GM12892 (cell line): ENCODE data around the gene CYS1.

Source experiments
- DNase-seq: peaks from one replicate; pipeline ENCODE4 v3.0.0; 2011; ENCODE audit not compliant: insufficient read length
- FAIRE-seq: peaks from 2 replicates; lab custom pipeline; 2011; peaks lifted over from hg19 to GRCh38; lab: Jason Lieb, UNC
- POLR2A ChIP-seq: IDR thresholded peaks from 2 replicates; pipeline ENCODE4 v1.6.1; 2011; ENCODE audit warnings: low read depth, low read length, control low read depth
- POLR2AphosphoS5 ChIP-seq: IDR thresholded peaks from 2 replicates; pipeline ENCODE4 v1.6.1; 2011; ENCODE audit warnings: low read depth, low read length, control low read depth
- TAF1 ChIP-seq: IDR thresholded peaks from 2 replicates; pipeline ENCODE4 v1.6.1; 2011; ENCODE audit warnings: low read depth, mild to moderate bottlenecking, control low read depth, low read length, borderline replicate concordance

Gene CYS1

GRCh38 chr2:10028988-10029874, 51.0 kb downstream of the CYS1 start:
- TF ChIP-seq POLR2AphosphoS5 (no peak), POLR2A (no peak), TAF1 (no peak)
- FAIRE-seq = peak; percentile 36
- peak; percentile 52 for DNase-seq

GRCh38 chr2:10028407-10028987, 51.7 kb downstream of the CYS1 start:
- FAIRE-seq = no peak
- no peak for TF ChIP-seq TAF1
- no peak for DNase-seq

- no peak for DNase-seq
- TF ChIP-seq TAF1 = no peak
- no peak for TF ChIP-seq POLR2A
- TF ChIP-seq POLR2AphosphoS5 = no peak
- FAIRE-seq = no peak
Measured at GRCh38 chr2:10027660-10028330, 52.4 kb downstream of the CYS1 start.

- no peak for TF ChIP-seq POLR2A
- no peak for TF ChIP-seq POLR2AphosphoS5
- no peak for TF ChIP-seq TAF1
- no peak for FAIRE-seq
Measured at GRCh38 chr2:10026940-10027569, 53.2 kb downstream of the CYS1 start.

GRCh38 chr2:10022966-10023662, 57.1 kb downstream of the CYS1 start:
- no peak for DNase-seq
- TF ChIP-seq POLR2A (no peak), TAF1 (no peak), POLR2AphosphoS5 (no peak)
- FAIRE-seq = no peak

More at GRCh38 chr2:10026940-10027569, 53.2 kb downstream of the CYS1 start:
- no peak for DNase-seq

GRCh38 chr2:10022445-10022844, 57.8 kb downstream of the CYS1 start:
- FAIRE-seq (no peak), DNase-seq (no peak)
- TF ChIP-seq POLR2A = no peak

GRCh38 chr2:10022041-10022421, 58.2 kb downstream of the CYS1 start:
- TF ChIP-seq POLR2AphosphoS5 = no peak
- TF ChIP-seq TAF1 = no peak
- no peak for TF ChIP-seq POLR2A
- no peak for DNase-seq
- no peak for FAIRE-seq

GRCh38 chr2:10019602-10020400, 60.4 kb downstream of the CYS1 start:
- TF ChIP-seq POLR2AphosphoS5 (no peak), TAF1 (no peak), POLR2A (no peak)
- DNase-seq (no peak), FAIRE-seq (no peak)

- no peak for DNase-seq
Measured at GRCh38 chr2:10019174-10019573, 61.0 kb downstream of the CYS1 start.

GRCh38 chr2:10017313-10017941, 62.8 kb downstream of the CYS1 start:
- FAIRE-seq (no peak), DNase-seq (no peak)
- TF ChIP-seq POLR2A (no peak), POLR2AphosphoS5 (no peak), TAF1 (no peak)

More at GRCh38 chr2:10019174-10019573, 61.0 kb downstream of the CYS1 start:
- FAIRE-seq = no peak
- TF ChIP-seq TAF1 = no peak
- no peak for TF ChIP-seq POLR2AphosphoS5
- no peak for TF ChIP-seq POLR2A

- FAIRE-seq (no peak), DNase-seq (no peak)
- TF ChIP-seq TAF1 (no peak), POLR2A (no peak), POLR2AphosphoS5 (no peak)
Measured at GRCh38 chr2:10016802-10017258, 63.4 kb downstream of the CYS1 start.
